Panc1 (cell line): Measurements from ENCODE around the gene EGFL7. TPM values are rescaled to one million over a fixed set of nuclear protein-coding genes. Genes with fewer than 3 reads are reported as not detected.

Experiments used
- ATAC-seq: fragments of 200-7000 bp; cut with Tn5 transposase; 2 replicates; pipeline ENCODE4 v1.9.1; 2020; ENCODE audit warnings: mild to moderate bottlenecking, moderate library complexity
- BruUV-seq: library from RNA; stranded (reverse); fragments of 400-500 nt; replicated peaks from 2 replicates; lab custom pipeline; 2021; lab: Mats Ljungman, UMichigan
- CTCF ChIA-PET: fragments of 300-600 bp; sonication (Branson Sonifier 250); formaldehyde crosslinking; loops from one replicate; lab custom pipeline; 2022; ENCODE audit warnings: antibody characterized with exemption; lab: Charles Lee
- POLR2A ChIA-PET: fragments of 300-600 bp; sonication (Branson Sonifier 250); formaldehyde crosslinking; loops from one replicate; lab custom pipeline; 2022; ENCODE audit warnings: antibody characterized with exemption; lab: Charles Lee
- DNase-seq: peaks from one replicate; pipeline ENCODE4 v3.0.0-alpha.2; 2010; ENCODE audit warnings: low read depth, low spot score
- H3K27ac ChIP-seq: 2 replicates; pipeline ENCODE4 v1.5.1; 2011; ENCODE audit warnings: mild to moderate bottlenecking, low read length, inconsistent platforms
- H3K27me3 ChIP-seq: fragments of 200-500 bp; sonication (Bioruptor generic); 2 replicates; pipeline ENCODE4 v1.6.0; 2014; ENCODE audit warnings: low read length, inconsistent platforms; ENCODE audit not compliant: control insufficient read depth, insufficient read depth
- H3K36me3 ChIP-seq: fragments of 200-500 bp; sonication (Bioruptor generic); 2 replicates; pipeline ENCODE4 v1.5.1; 2014; ENCODE audit warnings: inconsistent platforms, mild to moderate bottlenecking, low read length, moderate library complexity; ENCODE audit not compliant: control insufficient read depth, insufficient read depth
- H3K4me1 ChIP-seq: 2 replicates; pipeline ENCODE4 v1.5.1; 2011; ENCODE audit warnings: inconsistent platforms, mild to moderate bottlenecking, low read length, moderate library complexity; ENCODE audit not compliant: control insufficient read depth, insufficient read depth
- H3K4me3 ChIP-seq, 2 experiments: 2 replicates each; pipeline ENCODE4 v1.5.1; 2011 to 2012; ENCODE audit warnings: low read depth in 2 of 2, low read length in 2 of 2, mild to moderate bottlenecking in 2 of 2, inconsistent platforms in 1 of 2, moderate library complexity in 1 of 2
- H3K9me3 ChIP-seq: fragments of 200-500 bp; sonication (Bioruptor generic); 2 replicates; pipeline ENCODE4 v1.5.1; 2014; ENCODE audit warnings: low read depth, mild to moderate bottlenecking, inconsistent platforms, low read length, moderate library complexity; ENCODE audit not compliant: control insufficient read depth, insufficient read depth
- POLR2AphosphoS5 ChIP-seq: IDR thresholded peaks from 2 replicates; pipeline ENCODE4 v1.6.1; 2012; ENCODE audit warnings: mild to moderate bottlenecking, low read depth, low read length, moderate library complexity
- REST ChIP-seq, 2 experiments: IDR thresholded peaks; 2 replicates each; pipeline ENCODE4 v1.6.1; 2011 to 2012; ENCODE audit warnings: low read depth in 2 of 2, control low read depth in 1 of 2, low read length in 1 of 2, mild to moderate bottlenecking in 1 of 2, moderate library complexity in 1 of 2; ENCODE audit not compliant: insufficient read depth in 1 of 2
- SIN3A ChIP-seq: IDR thresholded peaks from 2 replicates; pipeline ENCODE4 v1.6.1; 2012; ENCODE audit warnings: low read depth, mild to moderate bottlenecking, low read length, moderate library complexity, borderline replicate concordance; ENCODE audit not compliant: insufficient read depth
- TCF7L2 ChIP-seq: IDR thresholded peaks from 2 replicates; pipeline ENCODE4 v1.6.1; 2011; ENCODE audit warnings: mild to moderate bottlenecking, low read depth, low read length, inconsistent platforms
- in situ Hi-C: cut with HindIII; loops from 2 replicates; pipeline ENCODE4 v1.10.0; 2016; ENCODE audit warnings: low sequenced_read_pairs, low pct_unique_long_range_greater_than_20kb
- intact Hi-C: fragments of 100-400 bp; cut with micrococcal nuclease; formaldehyde crosslinking; loops from one replicate; pipeline ENCODE4 v1.10.0; 2022; ENCODE audit not compliant: unreplicated experiment
- total RNA-seq: library from RNA; stranded (reverse); gene quantifications from one replicate; pipeline ENCODE4 v1.2.1, GENCODE V29; 2021; ENCODE audit not compliant: unreplicated experiment
- TF ChIP-seq, protein P1 (sequence below): fragments of 450-650 bp; IDR thresholded peaks from 2 replicates; pipeline ENCODE4 v1.5.1; 2017; ENCODE audit warnings: mild to moderate bottlenecking

Gene EGFL7
- total RNA-seq, 1 experiment from 2014 or later: 42.3 TPM

DNA sequence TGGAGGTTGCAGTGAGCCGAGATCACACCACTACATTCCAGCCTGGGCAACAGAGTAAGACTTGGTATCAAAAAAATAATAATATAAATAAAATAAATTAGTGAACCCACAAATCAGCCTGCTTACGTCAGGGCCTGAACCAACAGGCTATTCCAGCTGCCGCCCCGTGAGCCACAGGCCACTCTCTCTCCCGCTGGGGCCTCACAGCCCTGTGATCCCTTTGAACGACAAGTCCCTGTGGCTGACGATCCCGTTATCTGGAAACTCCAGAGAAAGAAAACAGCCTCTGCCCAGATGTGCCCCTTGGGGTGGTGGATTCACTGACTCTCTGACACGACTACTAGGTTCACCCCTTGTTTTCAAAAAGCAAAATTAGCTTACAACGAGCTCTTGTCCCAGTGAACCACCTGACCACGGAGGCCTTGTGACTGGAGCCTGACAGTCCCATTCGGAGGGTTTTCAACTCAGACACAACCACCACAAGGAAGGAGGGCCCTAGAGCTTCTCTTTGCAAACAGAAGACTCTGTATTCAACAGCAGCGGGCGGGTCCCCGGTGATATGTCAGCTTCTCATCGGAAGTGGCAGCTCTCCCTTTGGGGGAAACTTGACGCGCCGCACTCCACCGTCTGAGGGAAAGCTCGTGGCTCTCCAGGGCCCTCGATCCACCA is 45.3 kb downstream of the EGFL7 start:
- ChIA-PET POLR2A (no interaction called here), CTCF (no interaction called here)
- H3K36me3 ChIP-seq: no peaks in the 10 kb centered on the region
- in situ Hi-C loops (no loop called here), intact Hi-C loops (no loop called here)
- no peak for DNase-seq
- no peaks in the 10 kb centered on the region for H3K27me3 ChIP-seq
- TF ChIP-seq SIN3A: no peak
- TF ChIP-seq TCF7L2: no peak
- no peak for TF ChIP-seq REST (IDR thresholded peaks at IDR 0.05; ENCODE audit: insufficient read depth in 1 of 2, low read depth in 2 of 2, low read length in 1 of 2)
- no peak for TF ChIP-seq POLR2AphosphoS5
- TF ChIP-seq, protein P1, sequence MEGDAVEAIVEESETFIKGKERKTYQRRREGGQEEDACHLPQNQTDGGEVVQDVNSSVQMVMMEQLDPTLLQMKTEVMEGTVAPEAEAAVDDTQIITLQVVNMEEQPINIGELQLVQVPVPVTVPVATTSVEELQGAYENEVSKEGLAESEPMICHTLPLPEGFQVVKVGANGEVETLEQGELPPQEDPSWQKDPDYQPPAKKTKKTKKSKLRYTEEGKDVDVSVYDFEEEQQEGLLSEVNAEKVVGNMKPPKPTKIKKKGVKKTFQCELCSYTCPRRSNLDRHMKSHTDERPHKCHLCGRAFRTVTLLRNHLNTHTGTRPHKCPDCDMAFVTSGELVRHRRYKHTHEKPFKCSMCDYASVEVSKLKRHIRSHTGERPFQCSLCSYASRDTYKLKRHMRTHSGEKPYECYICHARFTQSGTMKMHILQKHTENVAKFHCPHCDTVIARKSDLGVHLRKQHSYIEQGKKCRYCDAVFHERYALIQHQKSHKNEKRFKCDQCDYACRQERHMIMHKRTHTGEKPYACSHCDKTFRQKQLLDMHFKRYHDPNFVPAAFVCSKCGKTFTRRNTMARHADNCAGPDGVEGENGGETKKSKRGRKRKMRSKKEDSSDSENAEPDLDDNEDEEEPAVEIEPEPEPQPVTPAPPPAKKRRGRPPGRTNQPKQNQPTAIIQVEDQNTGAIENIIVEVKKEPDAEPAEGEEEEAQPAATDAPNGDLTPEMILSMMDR: no peak
- no peaks in the 10 kb centered on the region for H3K9me3 ChIP-seq
- H3K27ac ChIP-seq: no peak overlapping the region
- peaks cover under 1% of the 10 kb centered on the region for H3K4me1 ChIP-seq
- H3K4me3 ChIP-seq: no peak overlapping the region
- BruUV-seq: no TSS peak
- no peak for ATAC-seq

GRCh38 chr9:136709454-136710109 is 46.9 kb downstream of the EGFL7 start:
- ATAC-seq (no peak), DNase-seq (no peak)
- Histone ChIP-seq H3K4me1 (peaks cover 6% of the 10 kb centered on the region), H3K27me3 (no peaks in the 10 kb centered on the region), H3K4me3 (no peak overlapping the region), H3K36me3 (no peaks in the 10 kb centered on the region), H3K27ac (no peak overlapping the region), H3K9me3 (no peaks in the 10 kb centered on the region)
- in situ Hi-C loops: no loop called here
- ChIA-PET POLR2A (no interaction called here), CTCF (no interaction called here)
- intact Hi-C loops: no loop called here
- TF ChIP-seq, protein P1: no peak
- no peak for TF ChIP-seq TCF7L2
- no peak for TF ChIP-seq POLR2AphosphoS5
- no peak for TF ChIP-seq SIN3A
- no peak for TF ChIP-seq REST (IDR thresholded peaks at IDR 0.05; ENCODE audit: insufficient read depth in 1 of 2, low read depth in 2 of 2, low read length in 1 of 2)
- BruUV-seq: no TSS peak
